HG03521 (cell line): Measurements from ENCODE around the gene NRP2.

Experiments
- ATAC-seq: cut with Tn5 transposase; IDR thresholded peaks from one replicate; pipeline ENCODE4 v1.9.1; 2021; ENCODE audit warnings: mild to moderate bottlenecking, moderate library complexity; ENCODE audit not compliant: unreplicated experiment

NRP2 gene

DNA sequence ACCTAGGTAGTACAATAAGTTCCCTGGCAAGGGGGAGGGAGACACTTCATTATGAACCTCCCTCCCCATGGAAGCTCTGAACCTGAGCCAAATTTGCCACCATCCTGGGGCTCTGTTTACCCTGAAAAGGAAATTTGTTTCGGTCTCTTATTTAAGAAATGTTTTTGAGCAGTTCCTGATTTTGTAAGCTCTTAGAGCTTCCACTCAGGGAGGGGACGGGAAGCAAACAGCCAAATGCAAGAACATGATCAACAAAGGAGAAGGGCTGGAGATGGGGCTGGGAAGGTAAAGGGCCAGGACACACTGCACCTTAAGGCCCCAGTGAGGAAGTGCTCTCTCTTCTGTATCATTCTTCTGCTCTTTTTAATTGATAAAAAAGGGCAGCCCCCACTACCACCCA lies 117.9 kb downstream of the NRP2 start:
- ATAC-seq = no peak

DNA sequence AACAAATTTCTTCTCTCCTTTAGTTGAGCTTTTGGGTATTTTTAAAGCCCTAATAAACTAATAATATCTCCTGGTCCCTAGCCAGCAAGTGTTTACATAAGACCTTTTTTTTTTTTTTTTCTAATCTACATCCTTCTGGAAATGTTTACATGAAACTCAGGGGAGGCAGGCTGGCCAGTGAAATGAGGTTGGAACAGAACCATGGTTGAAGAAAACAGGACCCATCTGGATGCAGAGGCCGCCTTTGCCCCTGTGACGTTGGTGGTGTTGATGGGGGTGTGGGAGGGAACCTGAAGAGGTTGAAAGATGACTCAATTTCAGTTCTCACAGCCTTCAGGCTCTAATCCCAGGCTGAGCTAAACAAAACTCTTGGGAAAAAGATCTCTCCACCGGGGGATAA lies 118.5 kb downstream of the NRP2 start:
- no peak for ATAC-seq

DNA sequence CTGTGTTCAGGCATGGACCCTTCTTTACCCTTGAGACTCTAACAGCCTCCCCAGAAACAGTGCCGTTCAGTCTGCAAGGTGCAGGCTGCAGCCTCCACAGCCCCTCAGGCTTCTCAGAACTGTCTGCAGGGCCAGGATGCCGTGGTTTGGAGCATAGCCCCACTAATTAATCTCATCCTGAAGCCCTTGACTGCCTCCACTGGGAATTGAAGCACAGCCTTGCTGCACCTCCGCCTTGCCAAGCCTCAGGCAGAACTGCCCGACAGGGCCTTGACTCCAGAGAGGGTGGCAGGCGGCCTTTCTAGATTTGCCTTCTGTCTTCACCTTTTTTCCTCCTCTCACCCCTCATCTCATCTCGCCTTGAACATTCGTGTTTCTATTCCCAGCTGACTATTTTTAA lies 119.8 kb downstream of the NRP2 start:
- ATAC-seq = no peak

DNA sequence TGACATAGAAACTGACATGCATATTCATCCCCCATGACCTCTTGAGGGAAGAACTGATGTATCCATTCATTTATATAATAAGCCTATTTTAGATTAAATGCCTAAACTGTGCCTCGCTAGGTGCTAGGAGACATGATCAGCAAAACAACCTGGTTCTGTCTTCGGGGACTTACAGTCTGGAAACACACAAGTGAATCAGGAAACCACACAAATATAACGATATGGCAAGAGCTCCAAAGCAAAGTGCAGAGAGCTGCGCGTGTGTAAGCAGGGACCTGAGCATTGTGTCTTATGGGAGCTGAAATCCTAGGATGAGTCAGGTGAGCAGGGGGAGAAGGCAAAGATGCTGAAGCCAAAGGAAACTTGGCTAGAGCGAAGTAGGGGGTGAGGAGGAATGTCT lies 120.6 kb downstream of the NRP2 start:
- no peak for ATAC-seq

DNA sequence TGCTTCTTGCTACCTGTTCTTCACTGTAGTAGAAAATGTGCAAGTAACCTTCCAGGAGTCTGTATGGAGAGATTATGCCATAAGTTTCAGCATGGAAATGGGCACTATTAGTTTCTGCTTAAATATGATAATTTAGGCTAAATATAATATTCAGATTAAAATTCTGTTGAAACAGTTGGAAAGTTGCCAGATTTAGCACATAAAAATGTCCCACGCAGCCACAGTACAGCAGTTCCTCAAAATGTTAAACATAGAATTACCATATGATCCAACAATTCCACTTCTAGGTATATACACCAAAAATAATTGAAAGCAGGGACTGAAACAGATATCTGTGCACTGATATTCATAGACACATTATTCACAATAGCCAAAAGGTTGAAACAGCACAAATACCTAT lies 121.2 kb downstream of the NRP2 start:
- no peak for ATAC-seq

DNA sequence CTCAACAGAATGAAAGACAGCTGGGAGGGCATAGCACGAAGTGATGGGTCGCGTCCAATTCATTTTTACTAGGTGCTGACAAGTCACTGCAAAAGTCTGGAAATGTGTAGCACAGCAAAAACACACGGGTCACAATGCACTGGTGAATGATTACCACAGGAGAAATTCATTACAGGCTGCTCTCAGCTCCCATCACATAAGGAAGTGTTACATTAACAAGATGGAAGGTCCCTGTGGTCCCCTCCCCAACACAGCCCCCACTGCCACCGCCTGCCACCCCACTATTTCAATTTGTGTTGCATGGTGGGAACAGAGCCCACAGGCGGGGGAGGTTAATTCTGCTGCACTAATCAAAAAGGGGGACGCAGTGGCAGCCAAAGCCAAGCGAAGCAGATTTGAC lies 122.8 kb downstream of the NRP2 start:
- no peak for ATAC-seq

DNA sequence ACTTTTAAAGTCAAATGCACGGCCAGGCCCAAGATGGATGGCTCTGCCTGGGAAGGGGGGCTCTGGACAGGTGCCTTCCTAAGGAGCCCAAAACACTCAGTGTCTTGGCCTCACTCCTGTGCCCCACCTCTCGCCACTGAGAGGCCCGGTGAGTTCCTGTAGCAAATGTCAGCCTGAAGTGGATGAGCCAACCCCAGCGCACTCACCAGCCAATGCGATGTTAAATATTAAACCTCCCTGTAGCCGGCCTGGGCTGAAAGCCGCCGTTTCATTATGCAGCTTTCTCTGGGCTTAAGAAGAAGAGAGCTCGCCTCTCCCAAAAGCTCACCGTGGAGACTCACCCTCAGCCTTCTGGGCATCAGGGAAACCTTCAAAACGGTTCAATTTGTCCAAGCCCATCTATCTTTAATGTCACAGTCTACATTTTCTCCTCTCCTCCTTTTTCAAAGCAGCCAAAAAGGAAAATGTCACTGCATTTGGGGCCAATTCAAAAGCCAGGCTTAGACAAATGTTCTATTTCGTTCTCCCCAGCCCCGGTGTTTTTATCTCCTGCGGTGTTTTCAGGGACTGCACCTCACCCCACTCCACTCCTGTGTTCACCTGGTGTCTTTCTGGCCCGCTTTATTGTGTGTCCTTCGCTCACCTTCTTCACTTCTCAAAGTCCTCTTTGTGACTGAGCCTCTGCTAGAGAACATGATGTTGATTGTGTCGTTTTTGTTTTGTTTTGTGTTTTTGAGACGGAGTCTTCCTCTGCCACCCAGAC lies 124.0 kb downstream of the NRP2 start:
- no peak for ATAC-seq

DNA sequence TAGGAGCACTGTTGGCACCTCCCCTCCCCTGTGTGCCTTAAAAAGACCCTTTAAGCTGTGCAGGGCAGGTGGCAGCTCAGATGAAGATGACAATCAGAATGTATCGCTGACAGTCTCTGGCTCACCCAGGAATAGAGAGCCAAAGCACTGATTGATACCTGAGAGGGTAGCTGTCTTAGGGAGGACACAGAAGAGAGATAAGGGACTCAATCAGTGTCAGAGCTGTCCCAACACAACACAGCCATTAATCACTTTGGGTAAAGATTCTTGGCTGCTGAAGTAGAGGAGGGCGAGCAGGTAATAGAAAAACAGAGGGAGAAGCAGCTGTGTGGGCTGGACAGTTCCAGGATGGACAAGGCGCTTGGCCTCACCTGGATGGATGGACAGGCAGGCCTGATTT lies 124.9 kb downstream of the NRP2 start:
- ATAC-seq = no peak

DNA sequence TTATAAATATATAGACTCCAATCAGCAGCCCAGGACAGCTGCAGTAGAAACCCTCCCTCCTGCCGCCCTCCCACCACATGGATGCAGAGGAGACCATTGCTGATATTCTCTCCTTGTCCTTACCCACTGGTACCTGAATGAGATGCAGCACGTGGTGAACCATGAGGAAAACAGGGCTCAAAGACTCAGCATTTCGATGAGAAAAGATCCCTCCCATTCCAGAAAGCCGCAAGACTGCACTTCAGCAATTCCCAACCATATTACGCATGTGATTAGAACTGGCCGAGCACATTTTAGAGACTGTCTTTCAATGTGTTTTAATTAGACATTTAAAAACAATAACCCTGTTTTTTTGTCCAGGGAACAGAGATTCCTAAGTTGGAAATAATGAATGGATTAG lies 125.5 kb downstream of the NRP2 start:
- no peak for ATAC-seq

DNA sequence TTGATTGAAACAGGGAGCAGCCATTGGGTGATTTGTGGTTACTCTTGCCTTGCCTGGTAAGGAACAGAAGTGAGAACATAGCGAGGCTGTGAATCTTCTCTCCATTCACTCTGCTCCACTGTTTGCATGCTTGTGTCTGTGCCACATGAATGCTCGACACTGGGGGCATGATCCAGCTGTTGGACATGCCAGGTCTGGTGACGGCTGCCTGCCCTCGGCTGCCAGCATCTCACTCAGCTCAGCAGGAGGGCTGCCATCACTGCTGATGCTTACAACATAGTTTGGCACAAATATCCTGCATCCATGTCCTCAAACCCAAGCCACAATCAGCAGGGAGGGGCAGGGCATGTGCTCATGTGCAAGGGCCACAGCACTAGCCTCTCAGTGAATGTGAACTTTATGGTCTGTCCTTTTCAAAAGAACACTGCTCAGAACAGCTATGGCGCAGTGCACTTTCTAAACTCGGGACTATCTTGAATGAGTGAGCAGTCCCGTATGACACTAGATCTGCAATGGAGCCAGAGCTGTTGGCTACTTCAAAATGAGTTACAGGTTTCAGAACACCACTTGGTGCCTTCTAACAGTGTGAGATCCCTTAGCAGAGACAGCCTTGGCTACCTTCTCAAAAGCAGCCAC lies 126.3 kb downstream of the NRP2 start:
- ATAC-seq = no peak

DNA sequence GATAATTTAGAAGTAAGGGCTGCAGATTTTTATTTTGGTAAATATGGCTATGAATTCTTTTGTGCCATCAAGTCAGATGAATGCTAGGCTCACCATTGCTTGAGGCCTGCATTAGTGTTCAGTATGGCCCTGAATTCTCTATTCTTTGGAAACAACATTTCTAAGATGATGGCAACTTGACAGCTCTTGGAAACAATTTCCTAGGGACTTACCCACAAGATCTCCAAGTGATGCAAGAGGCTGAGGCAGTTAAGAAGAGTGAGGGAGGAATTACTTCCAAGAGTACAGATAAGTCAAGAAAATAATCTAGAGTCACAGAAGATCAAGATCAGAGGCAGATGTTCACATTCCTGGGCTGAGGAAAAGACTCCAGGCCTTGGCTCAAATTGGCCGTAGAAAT lies 129.1 kb downstream of the NRP2 start:
- ATAC-seq = no peak

DNA sequence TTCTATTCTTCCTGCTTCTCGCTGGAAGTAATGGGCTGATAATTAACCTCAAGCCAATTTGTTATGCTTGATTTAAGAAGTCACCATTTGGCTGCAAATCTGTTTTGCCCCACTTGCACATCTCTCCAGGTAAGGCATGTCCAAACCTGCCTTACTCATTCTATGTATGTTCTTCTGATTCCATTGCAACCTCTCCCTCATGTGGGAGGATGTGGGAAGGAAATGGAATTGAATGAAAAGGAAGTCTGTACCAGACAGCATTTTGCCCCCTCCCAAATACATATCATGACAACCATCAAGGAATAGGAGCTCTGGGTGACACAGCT lies 131.7 kb downstream of the NRP2 start:
- no peak for ATAC-seq

DNA sequence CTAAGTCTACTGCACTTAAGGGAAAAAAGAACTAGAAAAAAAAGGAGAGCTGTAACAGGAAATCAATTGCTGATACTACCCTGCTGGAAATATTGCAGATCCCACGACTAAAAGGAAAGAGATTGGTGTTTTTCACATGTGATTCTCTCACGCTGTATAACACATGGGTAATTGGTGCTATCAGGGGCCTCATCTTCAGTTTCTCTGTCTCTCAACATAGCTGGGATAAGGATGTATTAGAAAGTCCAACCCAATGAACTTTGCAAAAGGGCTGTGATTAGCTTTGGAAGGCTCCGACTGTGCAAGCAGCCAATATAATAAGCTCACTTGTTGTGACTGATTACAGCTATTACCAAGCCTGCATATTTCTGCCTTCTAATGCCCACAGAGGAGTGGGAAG lies 133.4 kb downstream of the NRP2 start:
- no peak for ATAC-seq

DNA sequence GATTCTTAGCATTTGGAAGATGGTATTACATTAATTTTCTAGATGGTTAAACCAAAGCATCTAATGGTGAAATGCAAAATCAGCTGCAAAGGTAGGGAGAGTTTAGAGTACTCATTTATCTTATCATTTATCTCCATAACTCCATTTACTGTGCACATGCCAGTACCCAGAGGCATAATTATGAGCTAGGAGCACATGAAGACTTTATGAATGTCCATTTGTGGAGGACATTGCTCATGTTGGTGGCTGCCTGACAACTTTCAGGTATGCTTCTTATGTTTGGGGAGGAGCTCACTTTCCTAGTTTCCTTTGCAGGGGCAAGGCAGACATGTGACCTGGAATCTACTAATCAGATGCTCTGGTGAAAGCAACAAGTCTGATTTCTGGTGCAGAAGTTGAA lies 134.0 kb downstream of the NRP2 start:
- no peak for ATAC-seq

DNA sequence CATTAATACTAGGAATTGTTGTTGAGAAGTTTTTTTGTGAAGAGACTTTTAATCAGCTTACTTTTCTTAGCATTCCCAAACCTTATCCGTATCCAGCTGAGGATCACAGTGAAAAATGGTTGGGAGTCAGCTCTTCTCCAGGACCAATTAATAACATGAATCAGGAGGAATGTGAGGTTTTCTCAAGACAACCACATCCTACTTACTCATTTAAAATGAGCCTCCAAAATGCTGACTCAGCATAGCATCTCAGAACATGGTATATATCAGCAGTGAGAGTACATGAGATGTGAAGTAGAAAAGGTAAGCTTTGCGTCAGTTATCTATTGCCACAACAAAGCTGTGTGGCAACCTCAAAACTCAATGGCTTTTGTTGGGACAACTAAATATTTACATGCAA lies 140.3 kb downstream of the NRP2 start:
- no peak for ATAC-seq

DNA sequence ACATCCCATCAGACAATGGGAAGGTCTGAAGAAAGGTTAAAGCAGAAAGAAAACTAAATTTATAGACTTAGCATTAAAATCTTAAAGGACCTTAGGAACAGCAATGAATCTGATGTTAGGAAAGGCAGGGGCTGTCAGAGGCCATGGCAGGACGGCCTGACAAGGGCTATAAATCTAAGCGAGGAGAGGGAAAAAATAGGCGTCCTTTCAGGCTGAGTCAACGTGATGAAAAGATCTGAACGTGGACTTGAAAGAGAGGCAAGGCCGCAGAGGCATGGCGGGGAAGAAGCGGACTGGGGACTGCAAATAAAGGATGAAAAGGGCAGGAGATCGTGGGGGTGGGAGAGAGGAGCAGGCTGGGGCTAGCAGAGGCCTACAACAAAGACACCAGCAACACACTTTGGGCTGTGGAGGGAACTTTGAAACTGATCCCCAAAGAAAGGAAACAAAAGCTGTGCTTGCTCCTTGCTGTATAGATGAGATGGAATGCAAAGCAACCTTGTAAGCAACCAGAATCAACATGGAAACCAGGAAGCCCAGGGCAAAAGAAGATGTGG lies 145.6 kb downstream of the NRP2 start:
- ATAC-seq = no peak

DNA sequence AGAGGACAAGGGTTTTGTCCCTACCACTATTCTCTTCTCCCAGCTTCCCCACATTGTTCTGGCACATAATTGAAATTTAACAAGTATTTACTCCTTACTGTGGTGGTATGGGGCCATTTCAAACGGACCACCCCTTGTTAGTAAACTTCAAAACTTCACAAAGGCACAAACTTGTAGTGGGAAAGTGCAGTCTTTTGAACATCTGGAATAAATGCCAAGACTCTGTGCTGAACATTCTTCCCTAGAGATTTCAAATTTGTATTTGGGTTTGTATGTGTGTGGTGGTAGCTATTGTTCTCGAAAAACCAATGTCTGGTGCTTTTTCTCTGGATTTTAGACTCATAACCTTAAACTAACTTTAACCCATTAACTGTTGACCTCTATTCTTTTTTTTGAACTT lies 151.6 kb downstream of the NRP2 start:
- ATAC-seq = no peak

DNA sequence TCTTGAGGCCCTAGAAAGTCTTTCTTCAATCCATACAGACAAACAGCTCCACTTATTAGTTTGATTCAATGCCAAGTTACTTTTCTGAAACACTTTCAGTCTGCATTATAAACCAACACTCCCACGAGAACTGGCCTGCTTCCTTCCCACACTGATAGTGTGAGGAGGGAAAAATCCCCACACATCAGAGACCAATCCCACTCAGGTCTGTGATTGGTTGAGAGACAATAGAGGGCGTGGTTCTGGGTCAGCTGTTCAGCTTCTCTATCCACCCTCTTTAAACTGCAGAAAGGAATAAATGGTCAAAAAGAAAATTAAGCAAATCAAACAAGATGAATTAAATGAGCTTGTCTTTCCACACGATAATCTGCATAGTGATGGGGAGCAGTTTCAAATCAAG lies 152.5 kb downstream of the NRP2 start:
- ATAC-seq = no peak

DNA sequence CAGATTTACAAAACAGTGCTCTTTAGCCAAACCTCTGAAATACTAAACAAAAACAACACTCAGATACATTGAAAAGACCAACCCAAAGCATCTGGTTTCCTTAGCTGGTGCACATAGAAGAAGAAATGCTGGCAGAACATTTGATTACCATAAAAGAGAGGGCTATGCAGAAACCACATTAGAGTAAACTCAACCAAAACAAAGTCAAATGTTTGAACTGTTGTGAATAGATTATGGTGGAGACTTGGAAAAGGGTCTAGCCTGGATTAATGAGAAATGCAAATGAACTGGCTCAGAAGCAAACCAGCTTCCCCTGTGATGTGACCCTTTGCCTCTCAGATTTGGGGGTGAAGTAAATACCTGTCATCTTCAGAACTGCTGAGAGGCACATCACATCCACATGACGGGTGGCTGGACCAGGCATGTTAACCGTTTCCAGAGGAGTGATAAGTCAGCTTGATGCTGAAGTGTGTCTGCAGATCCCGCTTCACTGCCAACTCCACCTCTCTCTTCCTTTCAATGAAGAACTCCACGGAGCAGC lies 153.0 kb downstream of the NRP2 start:
- no peak for ATAC-seq

DNA sequence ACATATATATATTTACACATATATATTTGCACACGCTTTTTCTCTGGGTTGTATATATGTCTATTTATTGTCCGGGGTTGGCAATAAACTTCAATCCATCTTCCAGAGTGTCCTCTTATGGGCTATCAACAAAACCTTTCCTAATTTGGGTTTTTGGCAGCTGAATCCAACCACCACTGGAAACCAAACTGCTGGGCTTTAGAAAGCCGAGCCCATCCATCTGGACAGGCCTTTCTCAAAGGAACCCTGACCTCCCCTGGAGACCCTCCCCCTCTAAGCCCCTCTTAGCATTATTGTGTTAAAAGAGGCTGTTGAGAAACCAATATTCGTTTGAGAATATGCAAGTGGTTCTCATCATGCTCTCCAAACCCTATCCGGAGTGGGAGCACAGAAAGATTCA lies 153.6 kb downstream of the NRP2 start:
- no peak for ATAC-seq

DNA sequence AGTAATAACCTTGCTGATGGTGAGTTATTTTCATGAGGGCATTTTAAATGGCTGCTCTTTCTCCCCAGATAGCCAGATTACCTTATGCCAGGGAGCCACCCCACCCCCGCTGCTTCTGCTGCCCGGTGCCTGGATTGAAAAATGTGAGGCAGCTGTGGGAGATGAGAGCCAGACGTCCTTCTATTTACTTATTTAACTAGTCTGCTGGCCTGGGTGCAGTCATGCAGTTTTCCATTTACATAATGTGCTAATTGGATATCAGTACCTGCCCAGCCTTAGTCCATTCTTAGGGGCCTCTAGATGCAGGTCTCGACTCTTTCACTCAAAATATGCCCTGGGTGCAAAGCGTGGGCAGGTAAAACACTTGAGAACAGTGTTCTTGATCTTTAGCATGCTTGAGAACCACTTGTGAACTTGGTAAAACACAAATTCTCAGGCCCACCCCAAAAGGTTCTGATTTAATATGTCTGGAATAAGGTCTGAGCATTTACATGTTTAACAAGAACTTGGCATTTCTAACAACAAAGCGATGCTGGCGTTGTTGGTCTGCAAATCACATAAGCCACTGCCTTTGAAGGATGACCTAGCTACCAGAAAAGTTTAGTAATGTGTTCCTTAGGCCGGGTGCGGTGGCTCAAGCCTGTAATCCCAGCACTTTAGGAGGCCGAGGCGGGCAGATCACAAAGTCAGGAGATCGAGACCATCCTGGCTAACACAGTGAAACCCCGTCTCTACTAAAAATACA lies 154.3 kb downstream of the NRP2 start:
- ATAC-seq = no peak

DNA sequence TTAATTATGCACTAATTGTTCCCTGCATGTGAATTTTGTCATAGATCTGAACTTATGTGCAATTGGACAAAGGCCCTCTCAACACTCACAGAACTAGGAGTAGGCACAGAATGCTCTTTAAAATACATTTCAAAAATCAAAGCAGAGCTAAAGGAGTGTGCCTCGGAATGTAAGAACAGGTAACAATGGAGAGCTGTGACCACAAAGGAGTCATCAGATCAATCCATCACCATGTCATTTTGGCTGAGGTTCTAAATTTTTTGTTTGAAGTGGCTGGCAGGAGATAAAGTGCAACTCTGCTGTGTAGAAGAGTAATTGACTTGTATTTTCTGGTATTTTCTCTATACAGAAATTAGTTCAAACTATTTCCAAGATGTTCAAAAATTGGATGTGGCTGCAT lies 155.4 kb downstream of the NRP2 start:
- no peak for ATAC-seq
